NB4 (cell line): ENCODE measurements around the gene FOXP3.

ENCODE experiments used
- DNase-seq: peaks from one replicate; pipeline ENCODE4 v3.0.0; 2010; ENCODE audit warnings: low read depth
- H3K4me3 ChIP-seq: one replicate; pipeline ENCODE4 v1.5.1; 2011; ENCODE audit warnings: mild to moderate bottlenecking, low read depth, low read length, moderate library complexity
- MYC ChIP-seq: IDR thresholded peaks from 2 replicates; pipeline ENCODE4 v1.6.1; 2011; ENCODE audit warnings: low read depth, low read length
- POLR2A ChIP-seq: IDR thresholded peaks from 2 replicates; pipeline ENCODE4 v1.6.1; 2011; ENCODE audit warnings: mild to moderate bottlenecking; ENCODE audit not compliant: insufficient read length; ENCODE audit errors: extremely low read depth
- TF ChIP-seq, protein P1 (sequence below): IDR thresholded peaks from one replicate; pipeline ENCODE4 v1.5.1; 2012; ENCODE audit warnings: low read depth, low read length
- TF ChIP-seq, protein P2 (sequence below): IDR thresholded peaks from 2 replicates; pipeline ENCODE4 v1.6.1; 2011; ENCODE audit warnings: low read depth, low read length

FOXP3 gene

DNA sequence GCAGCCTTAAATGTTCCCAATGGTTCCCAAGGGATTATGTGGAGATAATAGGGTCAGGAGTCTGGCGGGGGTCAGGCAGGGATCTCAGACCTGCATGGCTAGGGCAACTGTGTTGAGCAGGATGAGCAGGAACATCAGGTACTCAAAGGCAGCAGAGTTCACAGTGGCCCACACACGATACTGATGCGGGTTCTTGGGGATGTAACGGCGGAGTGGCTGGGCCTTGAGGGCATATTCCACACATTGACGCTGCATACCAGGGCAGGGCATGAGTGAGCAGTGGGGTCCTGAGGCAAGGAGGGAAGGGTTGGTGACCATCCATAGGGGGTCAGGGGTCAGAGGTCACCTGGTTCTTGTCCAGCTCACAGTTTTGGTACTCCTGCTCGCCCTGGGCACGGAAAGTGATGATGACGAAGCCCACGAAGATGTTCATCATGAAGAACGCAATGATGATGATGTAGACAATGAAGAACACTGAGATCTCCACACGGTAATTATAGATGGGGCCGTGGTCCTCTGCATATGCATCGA is 49.4 kb downstream of the FOXP3 start:
- no peak for DNase-seq
- H3K4me3 ChIP-seq: no peak overlapping the region
- TF ChIP-seq POLR2A: no peak
- TF ChIP-seq, protein P1, sequence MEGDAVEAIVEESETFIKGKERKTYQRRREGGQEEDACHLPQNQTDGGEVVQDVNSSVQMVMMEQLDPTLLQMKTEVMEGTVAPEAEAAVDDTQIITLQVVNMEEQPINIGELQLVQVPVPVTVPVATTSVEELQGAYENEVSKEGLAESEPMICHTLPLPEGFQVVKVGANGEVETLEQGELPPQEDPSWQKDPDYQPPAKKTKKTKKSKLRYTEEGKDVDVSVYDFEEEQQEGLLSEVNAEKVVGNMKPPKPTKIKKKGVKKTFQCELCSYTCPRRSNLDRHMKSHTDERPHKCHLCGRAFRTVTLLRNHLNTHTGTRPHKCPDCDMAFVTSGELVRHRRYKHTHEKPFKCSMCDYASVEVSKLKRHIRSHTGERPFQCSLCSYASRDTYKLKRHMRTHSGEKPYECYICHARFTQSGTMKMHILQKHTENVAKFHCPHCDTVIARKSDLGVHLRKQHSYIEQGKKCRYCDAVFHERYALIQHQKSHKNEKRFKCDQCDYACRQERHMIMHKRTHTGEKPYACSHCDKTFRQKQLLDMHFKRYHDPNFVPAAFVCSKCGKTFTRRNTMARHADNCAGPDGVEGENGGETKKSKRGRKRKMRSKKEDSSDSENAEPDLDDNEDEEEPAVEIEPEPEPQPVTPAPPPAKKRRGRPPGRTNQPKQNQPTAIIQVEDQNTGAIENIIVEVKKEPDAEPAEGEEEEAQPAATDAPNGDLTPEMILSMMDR: no peak
- TF ChIP-seq MYC: no peak
- TF ChIP-seq, protein P2, sequence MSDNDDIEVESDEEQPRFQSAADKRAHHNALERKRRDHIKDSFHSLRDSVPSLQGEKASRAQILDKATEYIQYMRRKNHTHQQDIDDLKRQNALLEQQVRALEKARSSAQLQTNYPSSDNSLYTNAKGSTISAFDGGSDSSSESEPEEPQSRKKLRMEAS: no peak

DNA sequence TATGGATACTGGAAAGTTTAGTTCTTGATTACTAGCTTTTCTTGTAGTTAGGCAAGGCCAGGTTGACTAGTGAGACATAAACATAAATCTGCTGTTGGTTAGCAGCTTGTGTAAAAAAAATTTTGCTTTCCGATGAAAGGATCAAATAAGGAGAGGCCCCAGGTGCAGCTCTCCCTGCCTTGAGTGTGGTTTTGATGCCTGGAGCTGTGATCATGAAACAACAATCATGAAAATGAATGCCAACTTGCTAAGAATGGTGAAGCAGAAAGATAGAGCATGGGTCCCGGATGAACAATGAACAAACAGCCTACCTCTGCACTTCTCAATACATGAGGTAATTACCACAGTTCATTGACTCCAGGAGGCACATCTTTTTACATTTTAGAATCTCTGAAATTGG is 50.1 kb downstream of the FOXP3 start:
- no peak overlapping the region for H3K4me3 ChIP-seq
- DNase-seq: no peak
- TF ChIP-seq, protein P2: no peak
- no peak for TF ChIP-seq POLR2A
- TF ChIP-seq MYC: no peak
- TF ChIP-seq, protein P1: no peak

DNA sequence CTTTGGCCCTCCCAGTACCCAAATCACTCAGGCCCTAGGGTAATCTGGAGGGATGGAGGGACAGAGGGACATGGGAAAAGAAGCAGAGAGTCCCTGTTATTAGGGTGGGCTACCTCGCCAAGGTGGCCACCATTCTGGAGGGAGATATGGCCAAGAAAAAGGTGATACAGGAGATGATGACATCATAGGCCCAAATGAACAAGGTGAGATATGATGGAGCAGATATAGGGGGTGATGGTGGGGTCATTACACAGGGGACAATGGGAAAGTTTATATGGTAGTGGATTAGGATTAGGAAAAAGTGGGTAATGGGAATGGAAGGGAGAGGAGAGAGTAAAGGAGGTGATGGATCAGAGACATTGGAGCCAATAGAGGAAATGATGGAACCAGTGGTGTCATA is 51.6 kb downstream of the FOXP3 start:
- no peak overlapping the region for H3K4me3 ChIP-seq
- no peak for DNase-seq
- TF ChIP-seq, protein P2: no peak
- TF ChIP-seq MYC (no peak), POLR2A (no peak)
- TF ChIP-seq, protein P1: no peak

DNA sequence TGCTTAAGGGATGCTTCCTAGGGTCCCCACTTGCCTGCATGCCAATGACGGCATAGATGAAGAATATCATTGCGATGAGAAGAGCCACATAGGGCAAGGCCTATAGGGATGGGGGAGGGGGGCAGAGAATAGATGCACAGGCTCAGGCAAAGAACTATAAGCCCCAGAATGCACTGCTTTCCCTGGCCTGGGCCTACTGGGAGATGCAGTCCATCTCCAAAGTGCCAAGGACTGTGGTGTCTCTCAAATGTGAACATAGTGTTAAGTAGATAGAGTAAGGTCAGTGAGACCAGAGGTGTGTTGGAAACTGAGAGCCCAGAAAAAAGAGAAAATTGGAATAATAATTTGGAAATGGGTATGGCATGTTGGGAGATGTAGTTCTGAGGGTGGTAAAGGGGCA is 52.3 kb downstream of the FOXP3 start:
- H3K4me3 ChIP-seq: no peak overlapping the region
- TF ChIP-seq, protein P2: no peak
- TF ChIP-seq POLR2A (no peak), MYC (no peak)
- TF ChIP-seq, protein P1: no peak
- no peak for DNase-seq

DNA sequence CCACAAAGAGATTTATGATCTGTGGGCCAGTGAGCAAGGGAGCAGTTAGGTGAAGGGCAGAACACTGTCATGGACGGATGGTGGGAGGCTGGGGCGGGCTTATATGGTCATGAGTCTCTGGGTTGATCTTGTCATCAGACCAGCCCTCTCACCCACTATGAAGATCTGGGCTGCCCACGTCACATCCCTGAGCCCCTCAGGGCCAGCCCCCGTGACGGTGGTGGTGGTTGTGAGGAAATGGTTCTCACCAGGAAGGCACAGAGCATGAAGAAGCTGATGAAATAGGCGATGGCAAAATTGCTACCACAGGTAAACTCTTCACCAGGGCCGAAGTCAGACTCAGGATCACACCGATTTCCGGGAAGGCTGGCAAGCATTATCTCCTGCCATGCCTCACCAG is 53.4 kb downstream of the FOXP3 start:
- TF ChIP-seq, protein P1: no peak
- TF ChIP-seq POLR2A (no peak), MYC (no peak)
- TF ChIP-seq, protein P2: no peak
- H3K4me3 ChIP-seq: no peak overlapping the region
- DNase-seq: no peak

DNA sequence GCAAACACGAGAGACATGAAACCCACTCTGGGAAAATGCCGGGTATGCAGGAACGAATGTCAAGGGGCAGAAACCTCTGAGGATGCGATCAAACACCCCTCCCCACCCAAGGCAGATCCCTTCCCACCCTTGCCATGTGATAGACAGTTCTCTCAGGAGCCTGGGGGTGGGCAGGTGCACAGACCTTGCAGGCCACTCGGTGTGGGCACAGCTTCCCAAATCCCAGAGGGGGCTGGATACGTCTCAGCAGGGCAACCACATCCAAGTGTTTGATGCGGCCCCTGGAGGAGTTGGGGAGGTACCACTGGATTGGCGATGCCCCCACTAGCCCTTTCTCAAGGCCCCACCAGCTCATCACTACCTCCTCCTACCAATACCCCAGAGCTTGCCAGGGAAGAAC is 54.1 kb downstream of the FOXP3 start:
- DNase-seq: no peak
- no peak overlapping the region for H3K4me3 ChIP-seq
- TF ChIP-seq, protein P1: no peak
- TF ChIP-seq MYC (no peak), POLR2A (no peak)
- TF ChIP-seq, protein P2: no peak
